Measurements from ENCODE around the gene AIG1. TPM values are rescaled to one million over a fixed set of nuclear protein-coding genes. Genes with fewer than 3 reads are reported as not detected.

Gene AIG1
- polyA plus RNA-seq, 1 donor from 2014 or later: 23.2 TPM

DNA sequence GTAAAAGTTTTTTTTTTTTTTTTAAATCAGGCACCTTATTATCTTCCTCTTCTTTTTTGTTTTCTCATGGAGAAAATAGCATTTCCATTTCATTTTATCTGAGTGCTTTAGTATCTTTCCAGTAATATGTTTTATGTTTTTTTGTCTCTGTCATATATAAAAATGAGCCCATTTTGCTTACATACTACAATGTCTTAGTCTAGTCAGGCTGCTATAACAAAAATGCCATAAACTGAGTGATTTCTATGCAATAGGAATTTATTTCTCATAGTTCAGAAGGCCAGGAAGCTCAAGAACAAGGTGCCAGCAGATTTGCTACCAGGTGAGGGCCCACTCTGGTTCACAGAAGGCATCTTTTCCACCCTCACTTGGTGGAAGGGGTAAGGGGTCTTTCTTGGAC is 35.7 kb upstream of the AIG1 start:
- Histone ChIP-seq H4K20me1 (ENCODE audit: insufficient read depth) (no peaks in the 10 kb centered on the region), H3K4me3 (ENCODE audit: low read length) (no peak overlapping the region), H3K27ac (ENCODE audit: low read length) (no peak overlapping the region), H3K9me2 (ENCODE audit: insufficient read depth, low read length) (no peaks in the 10 kb centered on the region), H3K4me2 (ENCODE audit: low read length) (no peak overlapping the region), H3F3A (ENCODE audit: insufficient read depth, low read length, poor library complexity, severe bottlenecking) (no peaks in the 10 kb centered on the region), H2AFZ (ENCODE audit: low read depth, low read length) (no peak overlapping the region), H3K36me3 (ENCODE audit: insufficient read depth, low read length) (no peaks in the 10 kb centered on the region), H3K79me2 (replicated peaks; ENCODE audit: insufficient read depth, low read length) (no peaks in the 10 kb centered on the region), H3K27me3 (ENCODE audit: insufficient read depth, low read depth, low read length) (no peaks in the 10 kb centered on the region), H3K9ac (ENCODE audit: low read length) (no peak overlapping the region), H3K9me3 (ENCODE audit: low read length) (no peaks in the 10 kb centered on the region)
- TF ChIP-seq EZH2 (IDR thresholded peaks at IDR 0.05; ENCODE audit: borderline replicate concordance, insufficient read depth, low read length, poor library complexity, severe bottlenecking) (no peak), TAF1 (IDR thresholded peaks at IDR 0.05; ENCODE audit: low read depth) (no peak)

DNA sequence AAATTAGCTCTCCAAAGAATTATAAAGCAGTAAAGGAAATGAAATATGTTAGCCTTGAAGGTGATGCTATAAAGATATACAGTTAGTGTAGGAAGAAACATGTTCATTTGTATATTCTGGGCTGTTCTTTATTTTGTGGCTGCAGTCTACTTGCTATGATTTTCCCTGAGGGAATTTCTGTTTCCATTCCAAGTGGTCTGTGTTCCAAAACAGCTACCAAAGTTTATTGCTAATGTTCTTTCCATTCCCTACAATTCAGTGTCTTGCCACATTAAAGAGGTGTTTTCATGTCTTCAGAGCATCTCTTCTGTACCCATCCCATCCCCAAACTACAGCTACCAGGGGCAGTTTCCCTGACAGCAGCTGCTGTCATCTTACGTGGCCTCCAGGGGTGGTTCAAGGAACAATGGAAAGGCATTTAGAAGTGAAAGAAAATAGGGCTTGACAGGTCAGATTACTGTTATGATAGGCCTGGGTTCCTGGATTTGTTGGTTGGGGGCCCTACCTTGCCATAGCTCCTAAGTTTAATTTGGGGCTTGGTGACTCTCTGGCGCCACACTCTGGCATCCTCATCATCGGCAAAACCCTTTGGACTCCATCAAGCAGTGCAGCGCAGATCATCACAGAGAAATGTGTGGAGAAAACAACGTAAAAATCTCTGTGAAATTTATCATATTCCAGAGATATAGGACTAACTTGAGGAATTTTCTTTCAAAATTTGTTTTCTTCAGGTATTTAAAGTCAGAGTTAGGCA is 33.8 kb upstream of the AIG1 start:
- H3K9ac ChIP-seq (ENCODE audit: low read length): no peak overlapping the region
- no peak overlapping the region for H3K4me2 ChIP-seq (ENCODE audit: low read length)
- H3K9me2 ChIP-seq (ENCODE audit: insufficient read depth, low read length): no peaks in the 10 kb centered on the region
- no peak overlapping the region for H2AFZ ChIP-seq (ENCODE audit: low read depth, low read length)
- no peaks in the 10 kb centered on the region for H3K36me3 ChIP-seq (ENCODE audit: insufficient read depth, low read length)
- no peak overlapping the region for H3K4me3 ChIP-seq (ENCODE audit: low read length)
- no peaks in the 10 kb centered on the region for H3K27me3 ChIP-seq (ENCODE audit: insufficient read depth, low read depth, low read length)
- no peak overlapping the region for H3K27ac ChIP-seq (ENCODE audit: low read length)
- H3F3A ChIP-seq (ENCODE audit: insufficient read depth, low read length, poor library complexity, severe bottlenecking): no peaks in the 10 kb centered on the region
- H3K79me2 ChIP-seq (replicated peaks; ENCODE audit: insufficient read depth, low read length): no peaks in the 10 kb centered on the region
- no peaks in the 10 kb centered on the region for H3K9me3 ChIP-seq (ENCODE audit: low read length)
- TF ChIP-seq TAF1 (IDR thresholded peaks at IDR 0.05; ENCODE audit: low read depth) (no peak), RAD21 (conservative IDR thresholded peaks at IDR 0.05) (no peak), EZH2 (IDR thresholded peaks at IDR 0.05; ENCODE audit: borderline replicate concordance, insufficient read depth, low read length, poor library complexity, severe bottlenecking) (no peak)
- H4K20me1 ChIP-seq (ENCODE audit: insufficient read depth): no peaks in the 10 kb centered on the region

DNA sequence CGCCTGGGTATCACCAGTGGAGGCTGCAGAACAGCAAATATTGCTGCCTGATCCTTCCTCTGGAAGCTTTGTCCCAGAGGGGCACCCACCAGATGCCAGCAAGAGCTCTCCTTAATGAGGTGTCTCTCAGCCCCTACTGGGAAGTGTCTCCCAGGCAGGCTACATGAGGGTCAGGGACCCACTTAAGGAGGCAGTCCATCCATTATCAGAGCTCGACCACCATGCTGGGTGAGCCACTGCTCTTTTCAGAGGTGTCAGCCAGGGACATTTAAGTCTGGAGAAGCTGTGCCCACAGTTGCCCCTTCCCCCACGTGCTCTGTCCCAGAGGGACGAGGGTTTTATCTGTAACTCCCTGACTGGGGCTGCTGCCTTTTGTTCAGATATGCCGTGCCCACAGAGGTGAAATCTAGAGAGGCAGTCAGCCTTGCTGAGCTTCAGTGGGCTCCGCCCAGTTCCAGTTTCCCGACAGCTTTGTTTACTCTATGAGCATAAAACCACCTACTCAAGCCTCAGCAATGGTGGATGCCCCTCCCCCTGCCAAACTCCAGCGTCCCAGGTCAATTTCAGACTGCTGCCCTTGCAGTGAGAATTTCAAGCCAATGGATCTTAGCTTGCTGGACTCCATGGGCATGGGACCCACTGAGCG is 25.9 kb upstream of the AIG1 start:
- no peaks in the 10 kb centered on the region for H3K9me2 ChIP-seq (ENCODE audit: insufficient read depth, low read length)
- no peak overlapping the region for H3K4me2 ChIP-seq (ENCODE audit: low read length)
- H2AFZ ChIP-seq (ENCODE audit: low read depth, low read length): no peak overlapping the region
- H3K27me3 ChIP-seq (ENCODE audit: insufficient read depth, low read depth, low read length): no peaks in the 10 kb centered on the region
- H3K27ac ChIP-seq (ENCODE audit: low read length): no peak overlapping the region
- H3K9ac ChIP-seq (ENCODE audit: low read length): no peak overlapping the region
- TF ChIP-seq POLR2AphosphoS5 (IDR thresholded peaks at IDR 0.05) (no peak), RAD21 (conservative IDR thresholded peaks at IDR 0.05) (no peak), TAF1 (IDR thresholded peaks at IDR 0.05; ENCODE audit: low read depth) (no peak), EP300 (conservative IDR thresholded peaks at IDR 0.05; ENCODE audit: poor library complexity, severe bottlenecking) (no peak), MXI1 (conservative IDR thresholded peaks at IDR 0.05; ENCODE audit: poor library complexity, severe bottlenecking) (no peak), SMC3 (conservative IDR thresholded peaks at IDR 0.05; ENCODE audit: poor library complexity) (no peak), EZH2 (IDR thresholded peaks at IDR 0.05; ENCODE audit: borderline replicate concordance, insufficient read depth, low read length, poor library complexity, severe bottlenecking) (no peak)
- TF ChIP-seq, protein P1, sequence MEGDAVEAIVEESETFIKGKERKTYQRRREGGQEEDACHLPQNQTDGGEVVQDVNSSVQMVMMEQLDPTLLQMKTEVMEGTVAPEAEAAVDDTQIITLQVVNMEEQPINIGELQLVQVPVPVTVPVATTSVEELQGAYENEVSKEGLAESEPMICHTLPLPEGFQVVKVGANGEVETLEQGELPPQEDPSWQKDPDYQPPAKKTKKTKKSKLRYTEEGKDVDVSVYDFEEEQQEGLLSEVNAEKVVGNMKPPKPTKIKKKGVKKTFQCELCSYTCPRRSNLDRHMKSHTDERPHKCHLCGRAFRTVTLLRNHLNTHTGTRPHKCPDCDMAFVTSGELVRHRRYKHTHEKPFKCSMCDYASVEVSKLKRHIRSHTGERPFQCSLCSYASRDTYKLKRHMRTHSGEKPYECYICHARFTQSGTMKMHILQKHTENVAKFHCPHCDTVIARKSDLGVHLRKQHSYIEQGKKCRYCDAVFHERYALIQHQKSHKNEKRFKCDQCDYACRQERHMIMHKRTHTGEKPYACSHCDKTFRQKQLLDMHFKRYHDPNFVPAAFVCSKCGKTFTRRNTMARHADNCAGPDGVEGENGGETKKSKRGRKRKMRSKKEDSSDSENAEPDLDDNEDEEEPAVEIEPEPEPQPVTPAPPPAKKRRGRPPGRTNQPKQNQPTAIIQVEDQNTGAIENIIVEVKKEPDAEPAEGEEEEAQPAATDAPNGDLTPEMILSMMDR (IDR thresholded peaks at IDR 0.05; ENCODE audit: poor library complexity, severe bottlenecking): no peak
- TF ChIP-seq, protein P2, sequence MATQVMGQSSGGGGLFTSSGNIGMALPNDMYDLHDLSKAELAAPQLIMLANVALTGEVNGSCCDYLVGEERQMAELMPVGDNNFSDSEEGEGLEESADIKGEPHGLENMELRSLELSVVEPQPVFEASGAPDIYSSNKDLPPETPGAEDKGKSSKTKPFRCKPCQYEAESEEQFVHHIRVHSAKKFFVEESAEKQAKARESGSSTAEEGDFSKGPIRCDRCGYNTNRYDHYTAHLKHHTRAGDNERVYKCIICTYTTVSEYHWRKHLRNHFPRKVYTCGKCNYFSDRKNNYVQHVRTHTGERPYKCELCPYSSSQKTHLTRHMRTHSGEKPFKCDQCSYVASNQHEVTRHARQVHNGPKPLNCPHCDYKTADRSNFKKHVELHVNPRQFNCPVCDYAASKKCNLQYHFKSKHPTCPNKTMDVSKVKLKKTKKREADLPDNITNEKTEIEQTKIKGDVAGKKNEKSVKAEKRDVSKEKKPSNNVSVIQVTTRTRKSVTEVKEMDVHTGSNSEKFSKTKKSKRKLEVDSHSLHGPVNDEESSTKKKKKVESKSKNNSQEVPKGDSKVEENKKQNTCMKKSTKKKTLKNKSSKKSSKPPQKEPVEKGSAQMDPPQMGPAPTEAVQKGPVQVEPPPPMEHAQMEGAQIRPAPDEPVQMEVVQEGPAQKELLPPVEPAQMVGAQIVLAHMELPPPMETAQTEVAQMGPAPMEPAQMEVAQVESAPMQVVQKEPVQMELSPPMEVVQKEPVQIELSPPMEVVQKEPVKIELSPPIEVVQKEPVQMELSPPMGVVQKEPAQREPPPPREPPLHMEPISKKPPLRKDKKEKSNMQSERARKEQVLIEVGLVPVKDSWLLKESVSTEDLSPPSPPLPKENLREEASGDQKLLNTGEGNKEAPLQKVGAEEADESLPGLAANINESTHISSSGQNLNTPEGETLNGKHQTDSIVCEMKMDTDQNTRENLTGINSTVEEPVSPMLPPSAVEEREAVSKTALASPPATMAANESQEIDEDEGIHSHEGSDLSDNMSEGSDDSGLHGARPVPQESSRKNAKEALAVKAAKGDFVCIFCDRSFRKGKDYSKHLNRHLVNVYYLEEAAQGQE (IDR thresholded peaks at IDR 0.05; ENCODE audit: borderline replicate concordance): no peak
- no peaks in the 10 kb centered on the region for H3K79me2 ChIP-seq (replicated peaks; ENCODE audit: insufficient read depth, low read length)
- no peaks in the 10 kb centered on the region for H3K36me3 ChIP-seq (ENCODE audit: insufficient read depth, low read length)
- H3K4me3 ChIP-seq (ENCODE audit: low read length): no peak overlapping the region
- no peaks in the 10 kb centered on the region for H4K20me1 ChIP-seq (ENCODE audit: insufficient read depth)
- H3F3A ChIP-seq (ENCODE audit: insufficient read depth, low read length, poor library complexity, severe bottlenecking): no peaks in the 10 kb centered on the region
- no peaks in the 10 kb centered on the region for H3K9me3 ChIP-seq (ENCODE audit: low read length)
